NB4 (cell line): Measurements from ENCODE around the gene TEX22.

Experiments used
- DNase-seq: peaks from one replicate; pipeline ENCODE4 v3.0.0; 2010; ENCODE audit warnings: low read depth
- H3K4me3 ChIP-seq: one replicate; pipeline ENCODE4 v1.5.1; 2011; ENCODE audit warnings: mild to moderate bottlenecking, low read depth, low read length, moderate library complexity
- MYC ChIP-seq: IDR thresholded peaks from 2 replicates; pipeline ENCODE4 v1.6.1; 2011; ENCODE audit warnings: low read depth, low read length
- POLR2A ChIP-seq: IDR thresholded peaks from 2 replicates; pipeline ENCODE4 v1.6.1; 2011; ENCODE audit warnings: mild to moderate bottlenecking; ENCODE audit not compliant: insufficient read length; ENCODE audit errors: extremely low read depth
- TF ChIP-seq, protein P1 (sequence below): IDR thresholded peaks from 2 replicates; pipeline ENCODE4 v1.6.1; 2011; ENCODE audit warnings: low read depth, low read length
- TF ChIP-seq, protein P2 (sequence below): IDR thresholded peaks from one replicate; pipeline ENCODE4 v1.5.1; 2012; ENCODE audit warnings: low read depth, low read length

Gene TEX22

DNA sequence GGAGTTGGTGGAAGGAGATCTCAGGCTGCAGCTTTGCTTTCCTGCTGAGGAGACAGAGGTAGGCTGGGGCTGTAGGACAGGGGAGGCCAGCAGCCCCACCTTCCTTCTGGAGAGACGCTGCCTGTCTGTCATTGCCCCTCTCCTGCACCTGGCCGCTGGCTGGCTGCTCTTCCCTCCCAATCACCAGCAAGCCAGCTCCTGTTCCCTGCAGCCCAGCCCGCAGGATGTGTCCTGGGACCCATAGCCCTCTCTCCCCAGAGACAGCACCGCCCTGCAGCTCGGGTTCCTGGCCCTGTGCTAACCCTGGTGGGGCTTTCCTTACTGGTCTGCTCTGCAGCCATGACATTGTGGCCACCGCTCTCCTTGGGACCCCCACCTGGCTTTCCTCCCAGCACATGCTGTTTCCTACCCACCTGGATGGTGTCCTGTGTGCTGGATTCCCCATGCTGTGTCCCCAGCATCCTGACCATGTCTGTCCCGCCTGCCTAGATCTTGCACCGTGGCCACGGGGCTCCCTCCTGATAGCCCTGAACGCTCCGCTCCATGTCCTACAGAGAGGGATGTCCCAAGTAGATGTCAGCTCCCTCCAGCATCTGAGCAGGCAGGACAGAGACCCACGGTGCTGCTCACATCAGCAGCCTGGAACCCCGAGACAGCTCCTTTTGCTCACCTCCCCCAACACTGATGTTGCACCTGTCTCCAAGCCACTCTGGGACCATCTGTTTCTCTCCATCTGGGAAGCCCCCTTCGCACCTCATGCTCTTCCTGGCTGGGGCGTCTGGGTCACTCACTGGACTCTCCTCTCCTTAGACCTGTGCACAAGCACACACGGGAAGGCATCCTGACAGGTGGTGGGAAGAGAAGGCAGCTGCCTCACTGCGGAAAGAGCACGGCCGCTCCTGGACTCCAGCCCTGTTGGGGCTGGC lies 20.2 kb downstream of the TEX22 start:
- no peak for DNase-seq
- TF ChIP-seq, protein P1, sequence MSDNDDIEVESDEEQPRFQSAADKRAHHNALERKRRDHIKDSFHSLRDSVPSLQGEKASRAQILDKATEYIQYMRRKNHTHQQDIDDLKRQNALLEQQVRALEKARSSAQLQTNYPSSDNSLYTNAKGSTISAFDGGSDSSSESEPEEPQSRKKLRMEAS, result no peak
- TF ChIP-seq MYC, result no peak
- TF ChIP-seq POLR2A, result no peak
- TF ChIP-seq, protein P2, sequence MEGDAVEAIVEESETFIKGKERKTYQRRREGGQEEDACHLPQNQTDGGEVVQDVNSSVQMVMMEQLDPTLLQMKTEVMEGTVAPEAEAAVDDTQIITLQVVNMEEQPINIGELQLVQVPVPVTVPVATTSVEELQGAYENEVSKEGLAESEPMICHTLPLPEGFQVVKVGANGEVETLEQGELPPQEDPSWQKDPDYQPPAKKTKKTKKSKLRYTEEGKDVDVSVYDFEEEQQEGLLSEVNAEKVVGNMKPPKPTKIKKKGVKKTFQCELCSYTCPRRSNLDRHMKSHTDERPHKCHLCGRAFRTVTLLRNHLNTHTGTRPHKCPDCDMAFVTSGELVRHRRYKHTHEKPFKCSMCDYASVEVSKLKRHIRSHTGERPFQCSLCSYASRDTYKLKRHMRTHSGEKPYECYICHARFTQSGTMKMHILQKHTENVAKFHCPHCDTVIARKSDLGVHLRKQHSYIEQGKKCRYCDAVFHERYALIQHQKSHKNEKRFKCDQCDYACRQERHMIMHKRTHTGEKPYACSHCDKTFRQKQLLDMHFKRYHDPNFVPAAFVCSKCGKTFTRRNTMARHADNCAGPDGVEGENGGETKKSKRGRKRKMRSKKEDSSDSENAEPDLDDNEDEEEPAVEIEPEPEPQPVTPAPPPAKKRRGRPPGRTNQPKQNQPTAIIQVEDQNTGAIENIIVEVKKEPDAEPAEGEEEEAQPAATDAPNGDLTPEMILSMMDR, result no peak
- H3K4me3 ChIP-seq, result no peak overlapping the region

DNA sequence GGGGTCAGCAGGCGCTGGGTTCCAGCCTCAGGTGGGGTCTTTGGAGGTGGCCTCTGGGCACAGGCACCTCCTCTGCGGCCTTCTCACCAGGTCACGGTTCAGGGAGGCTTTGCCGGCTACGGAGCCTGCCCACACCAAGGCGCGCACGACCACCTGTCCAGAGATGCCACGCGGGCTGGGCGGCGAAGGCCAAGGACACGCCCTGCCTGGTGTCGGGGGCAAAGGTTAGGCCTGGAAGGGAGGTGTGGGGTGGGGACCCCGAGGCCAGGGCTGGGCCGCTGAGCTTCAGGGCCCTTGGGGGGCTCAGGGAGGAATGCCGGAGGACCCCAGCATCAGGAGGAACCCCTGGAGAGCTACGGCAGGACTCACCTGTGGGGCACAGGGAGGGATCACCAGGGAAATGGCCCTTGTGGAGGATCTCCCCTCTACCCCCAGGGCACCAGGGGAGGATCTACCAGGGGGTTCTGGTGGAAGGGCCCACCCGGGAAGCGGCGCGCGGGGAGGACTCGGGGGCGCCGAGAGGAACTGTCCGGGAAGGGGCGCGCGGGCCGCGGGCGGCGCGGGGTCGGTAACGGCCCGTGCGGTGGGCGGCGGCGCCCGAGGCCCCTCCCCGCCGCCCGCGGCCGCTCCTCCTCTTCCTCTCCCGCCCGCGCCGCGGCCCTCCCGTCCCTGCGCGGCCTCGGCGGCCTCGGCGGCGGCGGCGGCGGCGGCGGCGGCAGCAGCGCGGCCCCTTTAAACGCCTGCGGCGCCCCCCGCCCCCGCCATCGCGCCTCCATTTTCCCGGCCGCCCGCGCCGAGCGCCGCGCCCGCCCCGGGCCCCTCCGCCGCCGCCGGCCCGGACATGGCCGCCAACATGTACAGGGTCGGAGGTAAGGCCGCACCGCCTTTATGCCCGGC lies 21.1 kb downstream of the TEX22 start, which contains the start of gene MTA1:
Gene MTA1 (plus strand): TSS at position 633 of the 897 bp plus-strand sequence. CDS start 209 bp downstream, at position 842.
- peak; percentile 63 for DNase-seq
- H3K4me3 ChIP-seq, result peak within 1 kb of the TSS; percentile 86
- TF ChIP-seq, protein P1, result no peak
- peak; percentile 43 for TF ChIP-seq POLR2A

DNA sequence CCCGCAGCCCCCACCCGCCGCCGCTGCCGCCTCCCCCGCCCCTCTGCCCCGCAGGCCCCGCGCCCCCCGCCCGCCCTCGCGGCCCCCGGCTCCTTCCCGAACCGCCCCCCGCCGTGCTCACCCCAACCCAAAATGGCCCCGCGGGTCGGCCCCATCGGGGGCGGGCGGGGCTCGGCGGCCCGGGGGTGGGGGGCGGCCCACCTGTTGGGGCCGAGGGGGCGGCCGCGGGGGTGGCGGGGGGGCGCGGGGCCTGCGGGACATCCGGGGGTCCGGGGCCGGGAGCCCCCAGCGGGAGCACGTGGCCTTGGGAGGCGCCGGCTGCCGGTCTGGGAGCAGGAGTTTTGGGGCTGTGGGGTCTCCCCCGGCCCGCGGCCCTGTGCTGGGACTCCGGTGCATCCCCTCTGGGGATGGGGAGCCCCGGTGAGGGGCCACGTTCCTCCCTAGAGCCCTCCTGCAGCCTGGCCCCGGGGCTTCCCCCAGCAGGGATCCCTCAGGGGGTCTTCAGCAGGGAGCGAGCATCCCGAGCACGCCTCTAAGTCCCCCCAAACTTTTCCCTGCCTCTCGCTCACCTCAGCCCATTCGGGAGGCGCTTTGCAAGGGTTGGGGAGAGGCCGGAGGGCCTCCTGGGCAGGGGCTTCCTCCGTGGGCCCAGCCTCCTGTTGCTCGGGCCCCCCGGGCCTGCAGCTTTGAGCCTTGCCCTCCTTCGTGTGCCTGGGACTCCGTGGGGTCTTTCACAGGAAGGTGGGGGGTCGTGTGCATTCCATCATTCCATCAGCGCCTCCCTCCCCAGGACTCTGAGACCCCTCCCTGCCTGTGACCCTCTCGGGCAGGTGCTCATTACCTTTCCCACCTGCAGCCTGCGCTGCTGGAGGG lies 22.0 kb downstream of the TEX22 start:
- TF ChIP-seq, protein P2, result no peak
- TF ChIP-seq POLR2A (no peak), MYC (peak; percentile 31; the same call in 1 of the 2 replicates)
- TF ChIP-seq, protein P1, result peak; percentile 48; the same call in 1 of the 2 replicates
- peak; percentile 24 for DNase-seq

DNA sequence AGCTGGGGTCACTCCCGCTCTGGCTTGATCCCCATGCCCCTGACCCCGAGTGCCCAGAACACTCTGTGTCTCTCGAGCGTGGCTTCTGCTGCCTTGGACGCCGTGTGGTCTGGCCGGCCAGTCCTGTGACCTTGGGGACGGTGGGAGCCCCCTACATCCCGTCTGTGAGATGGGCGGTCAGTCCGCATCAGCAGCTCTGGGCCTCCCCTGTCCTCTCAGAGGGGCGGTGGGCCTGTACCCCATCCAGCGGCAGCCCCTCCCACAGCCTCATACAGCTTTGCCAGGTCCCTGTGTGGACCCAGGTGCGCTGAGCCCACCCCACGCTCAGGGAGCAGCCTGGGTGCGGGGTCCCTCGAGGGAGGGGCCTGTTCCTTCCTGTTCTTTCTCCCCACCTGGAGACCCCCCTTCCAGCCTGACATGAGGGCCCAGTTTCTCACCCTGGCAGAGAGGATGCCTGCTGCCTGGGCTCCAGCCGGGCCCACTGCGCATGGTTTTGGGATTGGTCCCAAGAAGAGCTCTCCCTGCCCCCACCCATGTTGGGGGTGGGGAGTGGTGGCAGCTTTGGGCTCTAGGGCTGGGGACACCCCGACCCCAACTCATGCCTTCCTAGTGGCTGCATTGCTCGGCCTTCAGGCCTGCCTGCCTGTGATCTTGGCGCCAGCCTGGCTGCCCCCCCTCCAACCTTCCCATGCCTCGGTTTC lies 22.8 kb downstream of the TEX22 start:
- TF ChIP-seq POLR2A (no peak), MYC (no peak)
- TF ChIP-seq, protein P2, result no peak
- TF ChIP-seq, protein P1, result no peak
- peak overlapping the region; percentile 86 for H3K4me3 ChIP-seq
- DNase-seq, result no peak

More for the DNA sequence above, 22.0 kb downstream of the TEX22 start:
- peak overlapping the region; percentile 86 for H3K4me3 ChIP-seq

DNA sequence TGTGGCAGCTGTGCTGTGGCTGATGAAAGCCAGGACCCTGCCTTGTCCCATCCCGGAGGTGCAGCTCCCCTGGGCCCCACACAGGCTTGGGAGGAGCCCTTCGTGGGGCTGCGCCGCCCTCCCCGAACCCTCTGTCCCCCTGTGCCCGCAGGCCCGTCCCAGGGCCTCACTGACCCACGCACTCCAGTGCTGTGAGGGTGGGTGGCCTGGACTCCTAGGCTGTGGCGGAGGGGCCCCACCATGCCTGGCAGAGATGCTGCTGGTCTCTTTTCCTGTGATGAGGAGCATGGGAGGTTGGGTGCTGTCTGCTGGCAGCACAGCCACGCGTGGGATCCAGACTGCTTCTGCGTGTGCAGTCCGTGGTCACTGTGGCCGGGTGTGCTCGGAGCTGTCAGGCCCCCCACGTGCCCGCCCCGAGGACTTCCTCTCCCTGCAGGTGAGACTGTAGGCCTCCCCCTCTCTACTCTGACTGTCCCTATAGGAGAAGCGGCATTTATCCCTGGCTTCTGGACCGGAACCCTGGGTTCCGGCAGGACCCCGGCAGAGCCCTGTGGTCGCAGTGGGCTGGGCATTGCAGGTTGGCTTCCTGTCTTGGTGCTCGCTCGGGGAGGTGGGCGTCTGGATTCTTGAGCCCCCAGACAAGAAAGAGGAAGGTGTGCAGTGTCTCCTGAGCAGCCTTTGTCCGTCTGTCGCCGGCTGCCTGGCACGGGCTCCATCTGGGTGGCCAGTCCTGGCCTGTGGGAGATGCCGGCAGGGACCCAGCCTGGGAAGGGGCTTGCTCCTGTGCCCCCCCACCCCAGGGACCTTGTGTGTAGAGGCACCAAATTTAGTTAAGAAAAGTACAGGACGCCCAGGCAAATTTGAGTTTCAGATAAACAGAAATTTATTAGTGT lies 23.6 kb downstream of the TEX22 start:
- peak overlapping the region; percentile 86 for H3K4me3 ChIP-seq
- TF ChIP-seq, protein P2, result no peak
- TF ChIP-seq, protein P1, result peak; percentile 16; the same call in 1 of the 2 replicates
- DNase-seq, result peak; percentile 64
